ENCODE measurements around the gene FAHD1. TPM values are rescaled to one million over a fixed set of nuclear protein-coding genes. Genes with fewer than 3 reads are reported as not detected.
"Not testable (repeated sequence)": the region's sequence is repeated elsewhere in the genome, so short reads cannot be mapped to it uniquely, and the experiment has no call there.

The FAHD1 gene
- polyA plus RNA-seq, 1 donor = 21.2 TPM

GRCh38 chr16:1789643-1790045 lies 37.4 kb upstream of the FAHD1 start:
- DNase-seq = no peak

DNA sequence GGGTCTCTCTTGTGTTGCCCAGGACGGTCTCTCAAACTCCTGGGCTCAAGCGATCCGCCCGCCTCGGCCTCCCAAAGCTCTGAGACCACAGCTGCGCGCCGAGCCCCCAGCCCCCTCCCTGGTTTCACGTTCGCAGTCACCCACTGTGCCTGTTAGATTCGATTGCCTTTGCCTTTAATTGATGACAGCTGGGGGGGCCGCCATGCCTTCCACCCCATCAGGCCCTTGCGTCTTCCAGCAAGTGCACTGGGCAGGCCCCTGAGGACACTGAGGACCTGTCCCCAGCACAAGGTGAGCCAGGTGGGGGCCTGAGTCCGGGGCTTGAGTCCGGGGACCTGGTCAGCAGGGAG lies 36.8 kb upstream of the FAHD1 start:
- no peak for DNase-seq

DNA sequence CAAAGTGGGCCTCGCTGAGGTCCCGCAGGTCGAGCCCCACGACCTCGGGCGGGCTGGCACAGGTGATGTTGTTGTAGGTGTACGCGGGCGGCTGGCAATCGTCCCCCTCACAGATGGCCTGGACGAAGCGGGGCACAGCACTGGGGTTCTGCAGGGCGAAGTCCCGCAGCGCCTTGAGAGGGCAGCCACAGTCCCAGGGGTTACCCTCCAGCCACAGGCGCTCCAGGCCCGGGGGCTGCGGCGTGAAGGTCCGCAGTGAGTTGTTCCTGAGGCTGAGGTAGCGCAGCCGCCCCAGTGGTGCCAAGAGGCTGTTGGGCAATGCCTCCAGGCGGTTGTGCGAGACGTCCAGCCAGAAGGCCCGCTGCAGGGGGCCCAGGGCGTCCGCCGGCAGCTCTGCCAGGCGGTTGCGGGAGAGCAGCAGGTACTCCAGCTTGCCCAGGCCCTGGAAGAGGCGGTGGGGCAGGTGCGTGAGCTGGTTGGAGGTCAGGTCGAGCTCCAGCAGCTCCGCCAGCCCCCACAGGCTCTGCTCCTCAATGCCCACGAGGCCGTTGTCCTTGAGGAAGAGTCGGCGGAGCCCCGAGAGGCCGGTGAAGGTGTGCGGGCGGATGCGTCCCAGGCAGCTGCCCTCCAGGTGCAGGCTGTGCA lies 36.3 kb upstream of the FAHD1 start:
- DNase-seq = no peak

DNA sequence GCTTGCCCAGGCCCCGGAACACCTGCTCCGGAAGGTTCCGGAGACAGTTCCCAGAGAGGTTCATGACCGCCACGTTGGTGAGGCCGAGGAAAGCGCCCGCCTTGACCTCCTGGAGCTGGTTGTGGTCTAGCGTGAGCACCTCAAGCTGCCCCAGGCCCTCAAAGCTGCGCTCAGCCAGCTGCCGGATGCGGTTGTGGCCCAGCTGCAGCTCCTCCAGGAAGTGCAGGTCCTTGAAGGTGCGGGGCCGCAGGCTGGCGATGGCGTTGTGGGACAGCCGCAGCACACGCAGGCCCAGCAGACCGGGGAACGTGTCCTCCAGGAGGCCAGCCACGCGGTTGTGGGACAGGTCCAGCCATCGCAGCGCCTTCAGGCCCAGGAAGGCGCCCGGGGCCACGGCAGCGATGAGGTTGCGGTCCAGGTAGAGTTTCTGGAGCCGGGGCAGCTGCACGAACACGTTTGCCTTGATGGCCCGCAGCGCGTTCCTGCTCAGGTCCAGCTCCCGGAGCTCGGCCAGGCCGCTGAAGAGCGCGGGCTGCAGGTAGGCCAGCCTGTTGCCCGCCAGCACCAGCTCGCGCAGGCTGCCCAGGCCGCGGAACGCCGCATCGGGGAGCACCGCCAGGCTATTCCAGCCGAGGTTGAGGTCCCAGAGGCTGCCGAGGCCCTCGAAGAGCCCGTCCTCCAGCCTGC lies 35.6 kb upstream of the FAHD1 start:
- no peak for DNase-seq

DNA sequence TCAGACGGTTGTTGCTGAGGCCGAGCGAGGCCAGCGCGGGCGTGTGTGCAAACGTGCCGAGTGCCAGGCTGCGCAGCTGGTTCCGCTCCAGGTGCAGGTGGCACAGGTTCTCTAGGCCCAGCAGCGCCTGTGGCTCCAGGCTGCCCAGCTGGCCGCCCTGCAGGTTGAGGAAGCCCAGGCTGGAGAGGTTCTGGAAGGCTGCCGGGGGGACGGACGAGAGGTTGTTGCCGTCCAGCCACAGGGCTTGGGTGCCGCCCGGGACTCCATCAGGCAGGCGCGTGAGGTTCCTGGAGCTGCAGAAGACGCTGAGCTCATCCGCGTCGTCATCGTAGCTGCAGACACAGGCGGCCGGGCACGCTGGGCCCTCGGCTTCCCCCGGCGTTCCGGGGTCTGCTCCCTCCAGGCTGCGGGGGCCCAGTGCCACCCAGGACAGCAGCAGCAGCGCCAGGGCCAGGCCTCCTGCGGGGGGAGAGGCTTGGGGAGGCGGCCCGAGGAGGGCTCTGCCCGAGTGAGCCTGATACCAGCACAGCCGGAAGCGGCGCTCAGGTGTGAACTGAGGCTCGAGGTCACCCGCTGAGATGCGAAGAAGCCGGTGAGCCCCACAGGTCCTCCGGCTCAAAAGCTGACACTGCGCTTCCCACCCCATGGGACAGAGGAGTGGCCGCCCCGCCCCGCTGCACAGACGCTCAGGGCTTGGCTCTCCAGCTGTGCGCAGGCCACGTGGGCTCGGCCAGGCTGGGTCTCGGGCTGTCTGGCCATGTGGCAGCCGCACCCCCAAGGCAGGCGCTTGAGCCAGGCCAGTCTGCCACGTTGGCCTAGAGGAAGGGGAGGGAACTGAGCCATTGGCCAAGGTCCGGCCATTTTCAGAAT lies 34.8 kb upstream of the FAHD1 start:
- no peak for DNase-seq

DNA sequence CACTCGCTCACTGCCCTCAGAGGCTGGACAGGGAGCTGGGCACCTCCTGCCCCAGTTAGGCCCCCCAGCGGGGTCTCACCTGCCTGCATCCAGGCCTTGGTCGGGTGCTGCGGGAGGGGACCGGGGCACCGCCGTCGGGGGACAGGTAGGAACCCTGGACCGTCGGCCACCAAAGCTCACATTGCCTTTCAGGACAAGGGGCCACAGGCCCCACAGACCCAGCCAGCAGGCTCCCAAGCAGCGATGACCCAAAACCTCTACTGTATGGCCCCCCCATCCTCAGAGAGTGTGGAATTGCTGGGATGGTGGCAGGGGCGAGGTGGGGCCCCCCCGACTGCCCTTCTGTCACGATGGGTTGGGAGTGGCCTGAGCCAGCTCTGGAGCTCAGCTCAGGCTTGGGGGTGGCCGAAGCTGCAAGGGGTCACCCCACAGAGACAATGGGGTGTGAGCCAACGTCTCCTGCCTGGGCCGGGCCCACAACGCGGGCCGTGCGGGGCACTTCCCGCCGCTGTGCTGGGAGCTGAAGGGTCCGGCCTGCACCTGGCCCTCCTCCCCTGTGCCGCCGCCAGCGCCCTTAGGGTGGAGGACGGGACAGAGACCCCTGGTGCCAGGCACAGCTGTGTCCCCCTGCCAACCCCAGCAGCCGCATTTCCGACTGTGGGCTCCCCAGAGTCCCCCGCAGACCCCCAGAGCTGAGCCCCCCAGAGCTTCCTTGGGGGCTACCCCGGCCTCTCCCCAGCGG lies 34.0 kb upstream of the FAHD1 start:
- DNase-seq = no peak

GRCh38 chr16:1793578-1794220 lies 33.3 kb upstream of the FAHD1 start, which contains the start of gene IGFALS:
TSS of gene IGFALS (minus strand) at chr16:1793705. CDS start at chr16:1793652, 53 bp downstream.
- DNase-seq = no peak

- no peak for DNase-seq
Observed at GRCh38 chr16:1794221-1794871, 32.7 kb upstream of the FAHD1 start.

DNA sequence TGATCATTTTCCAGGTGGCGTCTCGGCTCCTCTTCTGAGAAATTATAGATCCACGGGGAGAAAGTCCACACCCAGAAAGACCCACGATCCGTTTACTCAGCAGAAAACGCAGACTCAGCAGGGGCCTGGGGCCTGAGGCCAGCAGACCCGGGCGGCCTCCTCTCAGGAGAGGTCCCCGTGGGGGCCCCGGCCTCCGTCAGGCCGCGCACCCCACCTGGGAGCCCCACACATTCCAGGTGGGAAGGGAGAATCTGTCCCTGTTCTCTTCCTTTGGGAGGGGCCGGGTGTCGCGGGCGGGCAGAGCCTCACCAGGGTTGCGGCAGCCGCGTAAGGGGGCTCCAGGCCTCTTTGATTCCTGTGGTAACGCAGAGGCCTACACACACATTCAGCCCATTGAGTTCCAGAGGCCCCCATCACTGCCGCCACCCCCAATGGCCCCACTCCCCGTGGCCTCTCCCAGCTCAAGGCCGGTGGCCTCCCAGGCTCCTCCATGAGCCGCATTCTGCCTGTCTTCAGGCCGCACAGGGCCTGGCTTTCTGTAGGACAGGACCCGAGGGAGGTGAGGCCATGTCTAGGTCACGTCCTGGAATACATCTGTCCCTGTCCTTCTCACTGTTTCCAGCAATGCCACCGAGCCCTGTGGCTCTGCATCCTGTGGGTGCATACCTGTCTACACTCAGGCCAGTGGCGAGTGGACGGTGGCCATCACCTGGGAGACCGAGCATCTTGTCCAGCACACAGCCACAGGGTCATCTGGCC lies 31.9 kb upstream of the FAHD1 start:
- no peak for DNase-seq

DNA sequence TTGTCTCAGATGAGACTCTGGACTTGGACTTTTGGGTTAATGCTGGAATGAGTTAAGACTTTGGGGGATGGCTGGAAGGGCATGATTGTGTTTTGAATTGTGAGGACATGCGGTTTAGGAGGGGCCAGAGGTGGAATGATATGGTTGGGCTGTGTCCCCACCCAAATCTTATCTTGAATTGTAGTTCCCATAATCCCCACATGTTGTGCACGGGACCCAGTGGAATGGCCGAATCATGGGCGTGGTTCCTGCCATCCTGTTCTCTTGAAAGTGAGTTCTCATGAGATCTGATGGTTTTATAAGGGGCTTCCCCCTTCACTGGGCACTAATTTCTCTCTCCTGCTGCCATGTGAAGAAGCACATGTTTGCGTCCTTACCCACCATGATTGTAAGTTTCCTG lies 27.7 kb upstream of the FAHD1 start:
- not testable (repeated sequence) for DNase-seq

DNA sequence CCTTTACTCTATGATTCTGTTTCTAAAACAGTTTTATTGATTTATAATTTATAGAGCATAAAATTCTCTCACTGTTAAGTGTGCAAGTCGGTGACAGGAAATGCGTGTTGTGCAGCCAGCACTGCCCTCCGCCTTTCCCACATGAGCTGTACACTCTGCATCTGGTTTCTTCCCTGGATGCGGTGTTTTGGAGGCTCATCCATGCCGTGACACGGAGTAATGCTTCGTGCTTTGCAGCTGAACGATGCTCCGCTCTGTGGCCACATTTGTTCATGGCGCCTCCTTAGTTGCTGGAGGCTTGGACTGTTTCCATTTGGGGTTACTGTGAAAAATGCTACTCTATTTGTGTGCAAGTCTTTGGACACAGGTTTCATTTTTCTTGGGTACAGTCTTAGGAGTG lies 26.3 kb upstream of the FAHD1 start:
- no peak for DNase-seq

DNA sequence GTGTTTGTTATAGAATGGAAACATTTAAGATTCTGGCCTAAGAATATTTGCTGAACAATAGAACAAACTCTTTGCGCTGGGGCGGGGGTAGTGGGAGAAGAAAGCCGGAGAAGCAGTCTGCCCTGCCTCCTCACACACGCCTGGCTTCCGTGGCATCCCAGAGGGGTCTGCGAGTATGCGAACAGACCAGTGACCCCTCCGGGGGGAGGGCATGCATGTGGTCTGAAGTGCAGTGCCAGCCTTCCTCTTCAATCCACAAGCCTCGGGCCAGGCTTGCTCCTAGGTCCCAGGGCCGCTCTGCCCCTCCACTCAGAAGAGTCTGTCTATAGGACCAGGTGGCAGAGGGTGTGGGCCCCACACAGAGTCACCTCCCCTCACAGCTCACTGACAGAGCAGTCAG lies 19.4 kb upstream of the FAHD1 start:
- no peak for DNase-seq

- no peak for DNase-seq
Observed at GRCh38 chr16:1808691-1809090, 18.3 kb upstream of the FAHD1 start.

DNA sequence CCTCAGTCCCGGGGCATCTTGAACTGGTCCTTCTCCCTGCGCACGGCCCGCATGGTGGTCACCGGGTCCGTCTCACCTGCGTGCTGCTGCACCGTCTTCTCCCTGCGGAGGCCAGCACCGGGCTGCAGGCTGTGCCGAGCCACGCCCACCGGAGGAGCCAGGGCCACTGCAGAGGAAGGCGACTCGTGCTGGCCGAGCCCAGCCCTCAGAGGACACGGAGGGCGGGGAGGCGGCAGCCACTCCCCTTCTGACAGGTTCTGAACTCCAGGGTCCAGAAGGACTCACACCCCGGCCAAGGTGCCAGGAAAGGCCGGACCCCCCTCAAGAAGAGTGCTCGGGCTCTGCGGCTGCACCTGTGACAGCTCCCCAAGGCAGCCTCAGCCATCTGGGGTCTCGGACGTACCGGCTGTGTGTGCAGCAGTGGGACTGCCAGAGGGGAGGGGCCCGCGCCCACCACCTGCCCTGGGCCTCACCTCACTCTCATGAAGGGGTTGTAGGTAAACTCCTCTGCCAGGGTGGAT lies 17.7 kb upstream of the FAHD1 start:
- no peak for DNase-seq

DNA sequence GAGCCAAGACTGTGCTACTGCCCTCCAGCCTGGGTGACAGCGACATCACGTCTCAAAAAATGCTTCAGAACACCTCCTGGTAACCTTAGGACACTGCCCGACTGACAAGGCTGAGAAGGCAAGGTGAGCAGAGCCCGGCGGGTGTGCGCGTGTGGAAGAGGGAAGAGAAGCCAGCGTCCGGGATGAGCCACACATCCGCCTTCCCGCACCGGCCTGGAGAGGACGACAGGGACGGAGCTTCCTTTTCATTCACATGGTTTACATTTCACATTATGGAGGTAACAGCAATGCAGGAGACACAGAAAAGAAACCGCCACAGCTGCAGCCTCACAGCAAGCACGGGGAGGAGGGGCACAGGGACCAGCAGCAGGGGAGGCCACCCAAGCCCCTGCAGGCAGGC lies 16.9 kb upstream of the FAHD1 start:
- no peak for DNase-seq

DNA sequence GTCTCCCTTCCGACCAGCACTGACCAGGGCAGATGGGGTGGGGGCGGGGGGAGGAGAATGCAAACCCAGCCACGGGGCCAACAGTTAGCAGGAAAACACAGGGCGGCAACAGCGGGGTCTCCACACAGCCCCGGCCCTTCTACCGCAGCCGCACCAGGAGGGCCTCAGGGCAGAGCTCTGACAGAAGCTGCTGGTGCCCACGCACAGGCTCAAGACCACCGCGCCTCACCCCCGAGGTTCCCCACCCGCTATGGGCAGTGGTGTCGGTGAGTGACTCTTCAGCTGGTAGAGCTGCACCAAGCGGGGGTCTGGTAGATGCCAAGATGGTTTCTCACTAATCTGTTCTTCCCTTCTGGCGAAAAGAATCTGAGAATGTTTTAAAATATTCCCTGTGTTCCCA lies 16.5 kb upstream of the FAHD1 start:
- no peak for DNase-seq

GRCh38 chr16:1812732-1813163 lies 14.3 kb upstream of the FAHD1 start:
- DNase-seq = no peak

GRCh38 chr16:1815461-1815860 lies 11.5 kb upstream of the FAHD1 start:
- no peak for DNase-seq

GRCh38 chr16:1816396-1817275 lies 10.4 kb upstream of the FAHD1 start:
- no peak for DNase-seq

DNA sequence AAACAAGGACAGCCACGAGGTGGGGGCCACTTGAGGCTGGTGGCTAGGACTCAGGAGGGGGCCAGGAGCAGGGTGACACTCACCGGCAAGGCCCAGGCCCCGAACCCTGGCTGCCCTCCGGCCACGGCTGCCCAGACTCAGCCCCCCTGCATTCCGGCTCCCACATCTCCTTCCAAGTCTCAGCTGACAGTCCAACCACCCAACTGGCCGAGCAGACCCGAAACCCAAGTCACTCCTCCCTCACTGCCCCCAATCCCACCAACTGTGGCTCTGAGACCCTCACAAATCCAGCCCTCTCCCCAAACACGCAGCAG lies 9.8 kb upstream of the FAHD1 start:
- DNase-seq = no peak

Data from hindlimb muscle (tissue), 1 donor.